C4-2B (cell line): ENCODE data around the gene CCDC88C.

Experiments used
- H3K27ac ChIP-seq: fragments of 450-650 bp; 2 replicates; pipeline ENCODE4 v1.5.1; 2017
- CTCF ChIP-seq: fragments of 450-650 bp; conservative IDR thresholded peaks from 2 replicates; pipeline ENCODE4 v1.5.1; 2017; ENCODE audit warnings: mild to moderate bottlenecking
- ZFX ChIP-seq: fragments of 450-650 bp; IDR thresholded peaks from 2 replicates; pipeline ENCODE4 v1.6.1; 2017

CCDC88C gene

GRCh38 chr14:91357272-91358024 is 60.2 kb downstream of the CCDC88C start:
- no peak overlapping the region for H3K27ac ChIP-seq
- TF ChIP-seq ZFX, result no peak
- no peak for TF ChIP-seq CTCF

GRCh38 chr14:91356181-91356763 is 61.3 kb downstream of the CCDC88C start:
- TF ChIP-seq ZFX (no peak), CTCF (no peak)
- H3K27ac ChIP-seq, result no peak overlapping the region

GRCh38 chr14:91354979-91355685 is 62.5 kb downstream of the CCDC88C start:
- TF ChIP-seq CTCF (no peak; the same call in 1 of the 2 replicates), ZFX (no peak)
- no peak overlapping the region for H3K27ac ChIP-seq

- H3K27ac ChIP-seq, result no peak overlapping the region
These were observed 63.3 kb downstream of the CCDC88C start for GRCh38 chr14:91354221-91354916.

GRCh38 chr14:91352728-91353692 is 64.6 kb downstream of the CCDC88C start:
- H3K27ac ChIP-seq, result no peak overlapping the region
- TF ChIP-seq CTCF (no peak), ZFX (no peak)

More at GRCh38 chr14:91354221-91354916, 63.3 kb downstream of the CCDC88C start:
- TF ChIP-seq CTCF, result no peak
- no peak for TF ChIP-seq ZFX

GRCh38 chr14:91352053-91352452 is 65.6 kb downstream of the CCDC88C start:
- TF ChIP-seq CTCF (no peak), ZFX (no peak)
- no peak overlapping the region for H3K27ac ChIP-seq
